H1 (cell line): ENCODE measurements around the gene RESF1. TPM values are rescaled to one million over a fixed set of nuclear protein-coding genes. Genes with fewer than 3 reads are reported as not detected.

Source experiments
- CTCF ChIA-PET: fragments of 300-600 bp; sonication (Branson Sonifier 250); formaldehyde crosslinking; loops from one replicate; lab custom pipeline; 2021; ENCODE audit not compliant: partially characterized antibody; lab: Charles Lee
- POLR2A ChIA-PET: fragments of 300-600 bp; sonication (Branson Sonifier 250); formaldehyde crosslinking; loops from one replicate; lab custom pipeline; 2021; ENCODE audit warnings: inconsistent platforms; ENCODE audit not compliant: partially characterized antibody; lab: Charles Lee
- DNase-seq, 2 experiments: peaks; one replicate each; pipeline versions ENCODE4 v3.0.0 to v3.0.0-alpha.2; 2010 to 2022; ENCODE audit warnings: low spot score in 2 of 2, low read depth in 1 of 2, mixed read lengths in 1 of 2
- FAIRE-seq: peaks from 2 replicates; lab custom pipeline; 2011; peaks lifted over from hg19 to GRCh38; lab: Jason Lieb, UNC
- H2AFZ ChIP-seq: 2 replicates; pipeline ENCODE4 v1.8.1; 2012; ENCODE audit warnings: low read length, inconsistent platforms
- H2AK5ac ChIP-seq: 2 replicates; pipeline ENCODE4 v1.6.1; 2013; ENCODE audit warnings: low read depth, low read length
- H2BK120ac ChIP-seq: replicated peaks from 2 replicates; pipeline ENCODE3; 2013; ENCODE audit warnings: low read depth, low read length, inconsistent platforms
- H2BK12ac ChIP-seq: 2 replicates; pipeline ENCODE4 v1.6.1; 2013; ENCODE audit warnings: low read depth, low read length
- H2BK15ac ChIP-seq: 2 replicates; pipeline ENCODE4 v1.6.1; 2013; ENCODE audit warnings: low read length
- H2BK20ac ChIP-seq: 2 replicates; pipeline ENCODE4 v1.6.1; 2013; ENCODE audit warnings: low read length
- H2BK5ac ChIP-seq: 2 replicates; pipeline ENCODE4 v1.6.1; 2013; ENCODE audit warnings: low read depth, low read length
- H3K14ac ChIP-seq: 2 replicates; pipeline ENCODE4 v1.6.1; 2013; ENCODE audit warnings: inconsistent platforms; ENCODE audit not compliant: insufficient read length
- H3K18ac ChIP-seq: 2 replicates; pipeline ENCODE4 v1.6.1; 2013; ENCODE audit warnings: low read length; ENCODE audit errors: extremely low read depth
- H3K23ac ChIP-seq: 2 replicates; pipeline ENCODE4 v1.6.1; 2013; ENCODE audit warnings: inconsistent platforms; ENCODE audit not compliant: insufficient read length
- H3K23me2 ChIP-seq: 2 replicates; pipeline ENCODE4 v1.6.1; 2013; ENCODE audit warnings: low read depth, low read length
- H3K27ac ChIP-seq: 2 replicates; pipeline ENCODE4 v1.6.1; 2011; ENCODE audit warnings: low read depth, low read length, inconsistent platforms
- H3K27me3 ChIP-seq, 4 experiments: replicated peaks in 1 of 4; 1 replicate in 1 of 4; 2 replicates in 3 of 4; pipeline versions ENCODE4 v1.6.1 to v1.8.1; 2011 to 2013; ENCODE audit warnings: low read length in 3 of 4, mild to moderate bottlenecking in 3 of 4, inconsistent platforms in 2 of 4, mixed read lengths in 2 of 4, moderate library complexity in 1 of 4; ENCODE audit not compliant: control insufficient read depth in 3 of 4, insufficient read depth in 3 of 4; ENCODE audit errors: extremely low read depth in 1 of 4
- H3K36me3 ChIP-seq, 4 experiments: 2 replicates each; pipeline versions ENCODE4 v1.6.1 to v1.8.1; 2011 to 2013; ENCODE audit warnings: mild to moderate bottlenecking in 4 of 4, low read length in 3 of 4, moderate library complexity in 2 of 4, control low read depth in 1 of 4, inconsistent platforms in 1 of 4; ENCODE audit not compliant: insufficient read depth in 4 of 4, control insufficient read depth in 2 of 4
- H3K4ac ChIP-seq: replicated peaks from 2 replicates; pipeline ENCODE3; 2013; ENCODE audit warnings: low read length, low read depth, mixed read lengths, inconsistent platforms; ENCODE audit not compliant: insufficient read length
- H3K4me1 ChIP-seq, 4 experiments: replicated peaks in 1 of 4; 1 replicate in 1 of 4; 2 replicates in 3 of 4; pipeline versions ENCODE4 v1.6.1 to v1.8.1; 2011 to 2013; ENCODE audit warnings: low read length in 3 of 4, inconsistent platforms in 2 of 4, mixed read lengths in 1 of 4; ENCODE audit not compliant: insufficient read depth in 4 of 4, control insufficient read depth in 3 of 4
- H3K4me2 ChIP-seq, 2 experiments: 2 replicates each; pipeline versions ENCODE4 v1.6.1 to v1.8.1; 2011 to 2013; ENCODE audit warnings: low read depth in 2 of 2, low read length in 2 of 2, control low read depth in 1 of 2, inconsistent platforms in 1 of 2, mild to moderate bottlenecking in 1 of 2; ENCODE audit not compliant: insufficient read depth in 1 of 2
- H3K4me3 ChIP-seq, 4 experiments: fragments of 200-600, 300-600 bp in 1 of 4; sonication (generic), shearing (Covaris generic), sonication (Bioruptor Twin) in 1 of 4; 2 replicates each; pipeline versions ENCODE4 v1.5.1 to v1.8.1; 2011 to 2016; ENCODE audit warnings: low read length in 4 of 4, low read depth in 3 of 4, control low read depth in 2 of 4, inconsistent platforms in 2 of 4, mild to moderate bottlenecking in 2 of 4, mixed read lengths in 1 of 4, moderate library complexity in 1 of 4; ENCODE audit not compliant: insufficient read depth in 2 of 4; ENCODE audit errors: extremely low read depth in 1 of 4
- H3K56ac ChIP-seq: replicated peaks from 2 replicates; pipeline ENCODE3; 2013; ENCODE audit warnings: low read depth, mild to moderate bottlenecking, mixed read lengths, low read length, inconsistent platforms; ENCODE audit not compliant: insufficient read length
- H3K79me1 ChIP-seq: 2 replicates; pipeline ENCODE4 v1.6.1; 2013; ENCODE audit warnings: low read depth, low read length, control low read depth
- H3K79me2 ChIP-seq, 2 experiments: 2 replicates each; pipeline versions ENCODE4 v1.6.1 to v1.8.1; 2012 to 2013; ENCODE audit warnings: low read length in 2 of 2, mild to moderate bottlenecking in 2 of 2, inconsistent platforms in 1 of 2; ENCODE audit not compliant: insufficient read depth in 2 of 2, control insufficient read depth in 1 of 2
- H3K9ac ChIP-seq, 4 experiments: replicated peaks in 1 of 4; 1 replicate in 1 of 4; 2 replicates in 3 of 4; pipeline versions ENCODE4 v1.6.1 to v1.8.1; 2011 to 2013; ENCODE audit warnings: low read depth in 3 of 4, low read length in 3 of 4, control low read depth in 2 of 4, mild to moderate bottlenecking in 2 of 4, moderate library complexity in 2 of 4, inconsistent platforms in 1 of 4; ENCODE audit errors: extremely low read depth in 1 of 4
- H3K9me3 ChIP-seq, 2 experiments: 2 replicates each; pipeline versions ENCODE4 v1.6.1 to v1.8.1; 2012 to 2013; ENCODE audit warnings: mild to moderate bottlenecking in 2 of 2, moderate library complexity in 2 of 2, control low read depth in 1 of 2, inconsistent platforms in 1 of 2, low read depth in 1 of 2, low read length in 1 of 2, mixed read lengths in 1 of 2; ENCODE audit not compliant: insufficient read depth in 2 of 2
- H4K20me1 ChIP-seq, 2 experiments: replicated peaks in 1 of 2; 2 replicates each; pipeline versions ENCODE3 to v1.8.1; 2011 to 2013; ENCODE audit warnings: inconsistent platforms in 2 of 2, low read length in 2 of 2, mild to moderate bottlenecking in 1 of 2; ENCODE audit not compliant: insufficient read depth in 2 of 2, control insufficient read depth in 1 of 2
- H4K5ac ChIP-seq: 2 replicates; pipeline ENCODE4 v1.6.1; 2013; ENCODE audit warnings: low read length, low read depth, mixed read lengths, inconsistent platforms; ENCODE audit not compliant: insufficient read length
- H4K8ac ChIP-seq: 2 replicates; pipeline ENCODE4 v1.8.0; 2013; ENCODE audit warnings: mild to moderate bottlenecking, moderate library complexity, low read length, inconsistent platforms; ENCODE audit not compliant: insufficient read depth; ENCODE audit errors: extremely low read depth
- H4K91ac ChIP-seq: replicated peaks from 2 replicates; pipeline ENCODE3; 2013; ENCODE audit warnings: low read length, mixed read lengths, inconsistent platforms; ENCODE audit not compliant: insufficient read length
- GTF2F1 ChIP-seq: IDR thresholded peaks from 2 replicates; pipeline ENCODE4 v1.6.1; 2012; ENCODE audit warnings: low read depth, low read length, improper control_type of control experiment, borderline replicate concordance
- HDAC2 ChIP-seq, 2 experiments: fragments of 300-600 bp in 1 of 2; sonication (generic) in 1 of 2; IDR thresholded peaks; 2 replicates each; pipeline ENCODE4 v1.6.1; 2011 to 2012; ENCODE audit warnings: low read depth in 2 of 2, low read length in 2 of 2, mild to moderate bottlenecking in 2 of 2, moderate library complexity in 2 of 2, borderline replicate concordance in 1 of 2, inconsistent platforms in 1 of 2
- SIX5 ChIP-seq: IDR thresholded peaks from 2 replicates; pipeline ENCODE4 v1.6.1; 2011; ENCODE audit warnings: mild to moderate bottlenecking, low read depth, low read length
- YY1 ChIP-seq: IDR thresholded peaks from 2 replicates; pipeline ENCODE4 v1.6.1; 2011; ENCODE audit warnings: low read depth, mild to moderate bottlenecking, low read length
- WGBS, 2 experiments: shearing (Covaris generic) in 1 of 2; methylation state at CpG; one replicate each; pipeline versions ENCODE4 v1.1.6 to v1.1.7; 2013 to 2015; ENCODE audit warnings: low lambda C conversion rate in 2 of 2, mixed read lengths in 2 of 2, inconsistent platforms in 1 of 2, low coverage in 1 of 2, missing lambda C conversion rate in 1 of 2; ENCODE audit not compliant: insufficient replicate concordance in 2 of 2, insufficient coverage in 1 of 2, insufficient read length in 1 of 2; ENCODE audit errors: extremely low coverage in 1 of 2, missing lambda C conversion rate in 1 of 2; 5-methylcytosine and 5-hydroxymethylcytosine counted together
- polyA plus RNA-seq, 7 experiments: library from polyadenylated mRNA; depleted of rRNA in 3 of 7; stranded (reverse) in 5 of 7; unstranded in 2 of 7; fragments of >200 nt in 5 of 7; fragments of 200-250 nt in 2 of 7; gene quantifications; 1 replicate in 5 of 7; 2 replicates in 1 of 7; 4 replicates in 1 of 7; pipeline versions ENCODE4 v1.2.1 to v1.2.3, GENCODE V29; 2011 to 2013; ENCODE audit warnings: missing spikeins in 2 of 7, mixed read lengths in 2 of 7
- total RNA-seq: library from RNA; stranded (reverse); fragmentation: NEBNext Ultra II Directional; extraction: Animal tissue kit (Norgen Biotek cat#: 25700); gene quantifications from 2 replicates; pipeline ENCODE4 v1.2.1, GENCODE V29; 2021

Gene RESF1
- total and polyA plus RNA-seq, 2 of the 8 experiments (the other 6 are each of a cell fraction or from before 2014, with no cell fraction given) = 64.3 to 128 TPM

GRCh38 chr12:31967539-31967938 is 8.3 kb downstream of the RESF1 start:
- no peak for FAIRE-seq
- H4K5ac ChIP-seq = no peak overlapping the region
- no peak for TF ChIP-seq GTF2F1
- no peak for TF ChIP-seq SIX5
- no peak for TF ChIP-seq HDAC2 (IDR thresholded peaks at IDR 0.05; ENCODE audit: borderline replicate concordance in 1 of 2, low read depth in 2 of 2, low read length in 2 of 2)
- no peak for TF ChIP-seq YY1
- no peak overlapping the region; a peak in 1 of 4 replicates for H3K4me2 ChIP-seq
- no peak overlapping the region for H2BK20ac ChIP-seq
- H2BK12ac ChIP-seq = no peak overlapping the region
- WGBS, 2 experiments = 69% methylated on average over 7 of the region's 7 CpGs; no CpG with 5 or more reads in 1 of the 2 experiments
- peaks cover 2 to 63% (median 29%) of the 10 kb centered on the region in 4 experiments for H3K36me3 ChIP-seq
- H3K27ac ChIP-seq = no peak overlapping the region
- H4K20me1 ChIP-seq = peaks cover 0 to 9% of the 10 kb centered on the region in 2 experiments
- no peak overlapping the region for H2AK5ac ChIP-seq
- H4K8ac ChIP-seq = no peak overlapping the region
- ChIA-PET CTCF (interaction anchor here (0.6 kb wide), 1 partner anchor 93 kb away, joined by 5 read pairs; no protein-coding TSS in a partner anchor), POLR2A (no interaction called here)
- no peak for DNase-seq
- H3K23ac ChIP-seq = no peak overlapping the region
- peaks cover 44 to 96% of the 10 kb centered on the region in 2 experiments for H3K79me2 ChIP-seq
- no peak overlapping the region for H3K4me3 ChIP-seq
- no peak overlapping the region for H2AFZ ChIP-seq
- no peak overlapping the region for H3K14ac ChIP-seq
- no peak overlapping the region for H2BK15ac ChIP-seq
- peaks cover 7 to 18% (median 14%) of the 10 kb centered on the region in 4 experiments; a peak in 6 of 7 replicates for H3K4me1 ChIP-seq
- peaks cover 14% of the 10 kb centered on the region for H3K79me1 ChIP-seq
- peaks cover 0 to 7% of the 10 kb centered on the region in 2 experiments; a peak in 1 of 4 replicates for H3K9me3 ChIP-seq
- H3K23me2 ChIP-seq = no peaks in the 10 kb centered on the region; the same call in 1 of the 2 replicates
- H2BK120ac ChIP-seq = no peak overlapping the region
- no peak overlapping the region for H3K18ac ChIP-seq
- no peak overlapping the region for H3K4ac ChIP-seq
- H3K9ac ChIP-seq = no peak overlapping the region
- no peak overlapping the region for H3K56ac ChIP-seq
- no peak overlapping the region for H4K91ac ChIP-seq
- H3K27me3 ChIP-seq = no peaks in the 10 kb centered on the region
- H2BK5ac ChIP-seq = no peak overlapping the region
